HG02610 (cell line): ENCODE data around the gene PLA2G2C.
"Not testable (repeated sequence)": the region's sequence is repeated elsewhere in the genome, so short reads cannot be mapped to it uniquely, and the experiment has no call there.

ENCODE experiments used
- ATAC-seq: cut with Tn5 transposase; IDR thresholded peaks from one replicate; pipeline ENCODE4 v1.9.1; 2021; ENCODE audit warnings: mild to moderate bottlenecking, moderate library complexity; ENCODE audit not compliant: unreplicated experiment

PLA2G2C gene, protein sequence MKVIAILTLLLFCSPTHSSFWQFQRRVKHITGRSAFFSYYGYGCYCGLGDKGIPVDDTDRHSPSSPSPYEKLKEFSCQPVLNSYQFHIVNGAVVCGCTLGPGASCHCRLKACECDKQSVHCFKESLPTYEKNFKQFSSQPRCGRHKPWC

DNA sequence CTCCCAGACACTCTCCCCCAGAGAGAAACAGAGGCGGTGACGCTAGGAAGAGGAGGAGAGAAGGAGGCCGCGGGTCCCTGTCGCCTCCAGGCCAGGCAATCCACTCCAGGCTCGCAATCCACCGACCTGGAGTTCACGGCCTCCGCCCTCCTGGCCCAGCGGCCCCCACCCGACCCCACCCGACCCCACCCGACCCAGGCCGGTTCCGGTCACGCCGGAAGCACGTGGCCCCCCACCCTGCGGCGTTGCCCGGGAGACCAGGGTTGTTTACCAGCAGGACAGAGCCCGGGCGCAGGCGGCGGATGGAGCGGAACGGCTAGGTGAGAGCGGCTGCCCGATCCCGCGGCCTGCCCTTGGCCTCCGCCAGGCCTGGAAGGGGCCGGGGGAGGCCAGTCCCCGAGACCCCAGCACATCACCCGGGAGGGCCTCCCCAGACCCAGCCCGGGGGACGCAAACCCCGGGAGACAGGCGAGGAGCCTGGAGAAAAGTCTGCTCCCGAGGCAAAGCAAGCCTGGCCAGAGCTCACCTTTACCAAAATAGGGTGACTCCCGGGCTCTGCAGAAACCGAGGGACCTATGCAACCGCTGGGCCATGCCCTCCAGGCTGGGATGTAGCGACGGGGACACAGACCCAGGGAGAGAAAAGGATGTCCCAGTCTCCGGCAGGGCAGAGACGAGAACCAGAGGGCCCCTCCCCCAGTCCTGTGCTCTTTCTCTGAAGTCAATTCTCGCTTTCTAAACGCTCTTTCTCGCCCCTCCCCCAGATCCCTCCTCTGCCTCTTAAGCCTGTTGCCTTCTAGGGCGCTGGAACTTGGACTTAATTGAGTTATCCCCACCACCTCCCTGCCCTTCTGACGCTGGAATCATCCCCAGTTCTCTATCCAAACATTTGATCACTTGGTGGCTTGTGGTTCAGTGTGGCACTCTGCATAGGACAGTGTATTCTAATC, at the start of gene PLA2G2C, which contains the start of gene UBXN10:
Gene PLA2G2C, minus strand, starts transcription at position 685 of the 949 bp plus-strand sequence. CDS start 9,155 bp downstream, outside the sequence.
Gene UBXN10, plus strand, starts transcription at position 263 of the 949 bp plus-strand sequence. CDS start 4,466 bp downstream, outside the sequence.
- no peak for ATAC-seq

DNA sequence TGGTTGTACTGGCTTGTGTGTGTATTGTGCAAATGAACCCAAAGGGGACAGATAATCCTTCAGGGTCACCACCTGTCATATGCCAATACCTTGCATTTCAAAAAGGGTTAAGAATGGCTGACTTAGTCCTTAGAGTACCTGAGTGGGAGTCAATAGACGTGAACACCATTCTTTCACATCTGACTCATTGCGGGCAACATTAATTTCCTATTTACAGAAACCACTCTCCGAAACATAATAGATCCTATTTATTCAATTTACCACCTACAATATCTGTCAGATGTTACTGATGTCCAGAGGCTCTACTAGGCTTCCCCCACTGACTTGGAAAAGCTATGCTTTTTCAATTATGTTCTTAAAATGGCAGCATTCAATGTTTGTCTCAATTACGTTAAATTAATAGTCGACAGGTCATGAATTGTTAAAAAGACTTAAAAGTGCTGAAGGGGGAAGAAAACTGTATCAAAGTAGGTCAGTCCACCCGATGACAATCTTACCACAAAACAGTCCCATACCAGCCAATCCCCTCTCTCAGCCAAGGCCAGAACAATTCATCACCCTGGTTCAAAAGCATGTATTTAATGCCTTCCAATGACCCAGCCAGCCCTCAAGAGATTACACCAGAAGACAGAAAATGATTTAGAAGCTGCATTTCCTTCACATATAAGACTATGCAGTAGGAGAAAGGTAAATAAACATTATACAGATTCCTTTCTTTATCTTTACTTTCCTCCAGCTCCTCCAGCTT, 48.6 kb upstream of the PLA2G2C start:
- ATAC-seq, result no peak

DNA sequence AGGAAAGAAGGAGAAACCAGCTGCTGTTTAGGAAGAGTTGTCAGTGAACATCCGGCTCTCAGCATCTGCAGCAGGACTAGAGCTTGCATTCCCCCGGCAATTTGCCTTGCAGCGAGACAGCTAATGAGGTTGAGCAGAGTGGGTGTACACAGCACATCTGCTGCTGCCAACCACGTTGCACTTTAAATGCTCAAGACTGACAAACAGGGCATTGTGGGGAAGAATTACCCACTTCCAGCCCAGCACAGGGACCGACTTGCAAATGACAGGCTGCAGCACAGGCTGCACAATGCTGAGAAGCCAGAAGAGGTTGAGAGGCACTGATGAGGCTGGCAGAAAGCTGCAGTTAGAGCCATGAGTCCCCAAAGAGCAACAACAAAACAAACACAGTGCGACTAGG, 47.5 kb upstream of the PLA2G2C start:
- ATAC-seq, result no peak

DNA sequence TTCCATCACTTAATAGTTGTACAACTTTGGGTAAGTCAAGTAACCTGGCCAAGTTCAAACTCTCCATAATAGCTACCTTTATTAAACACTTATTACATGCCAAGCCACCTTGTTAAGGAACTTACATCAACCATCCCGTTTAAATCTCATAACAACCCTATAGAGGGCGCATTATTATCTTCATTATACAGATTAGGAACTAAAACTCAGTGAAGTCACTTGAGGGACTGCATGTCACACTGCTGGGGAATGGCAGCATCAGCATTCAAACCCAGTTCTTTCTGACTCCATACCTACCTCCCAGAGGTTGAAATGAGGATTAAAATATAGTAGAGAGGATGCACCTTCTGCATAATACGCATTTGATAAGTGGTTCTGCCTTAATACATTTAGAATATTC, 47.1 kb upstream of the PLA2G2C start:
- ATAC-seq, result no peak

DNA sequence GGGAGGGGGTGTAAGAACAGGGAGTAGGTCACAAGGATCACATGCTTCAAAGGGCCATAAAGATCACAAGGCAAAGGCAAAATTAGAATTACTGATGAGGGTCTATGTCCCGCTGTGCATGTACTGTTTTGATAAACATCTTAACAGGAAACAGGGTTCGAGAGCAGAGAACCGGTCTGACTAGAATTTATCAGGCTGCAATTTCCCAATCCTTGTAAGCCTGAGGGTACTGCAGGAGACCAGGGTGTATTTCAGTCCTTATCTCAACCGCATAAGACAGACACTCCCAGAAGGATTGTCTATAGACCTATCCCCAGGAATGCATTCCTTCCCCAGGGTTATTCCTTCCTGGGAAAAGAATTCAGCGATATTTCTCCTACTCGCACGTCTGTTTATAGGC, 46.2 kb upstream of the PLA2G2C start:
- ATAC-seq, result not testable (repeated sequence)

DNA sequence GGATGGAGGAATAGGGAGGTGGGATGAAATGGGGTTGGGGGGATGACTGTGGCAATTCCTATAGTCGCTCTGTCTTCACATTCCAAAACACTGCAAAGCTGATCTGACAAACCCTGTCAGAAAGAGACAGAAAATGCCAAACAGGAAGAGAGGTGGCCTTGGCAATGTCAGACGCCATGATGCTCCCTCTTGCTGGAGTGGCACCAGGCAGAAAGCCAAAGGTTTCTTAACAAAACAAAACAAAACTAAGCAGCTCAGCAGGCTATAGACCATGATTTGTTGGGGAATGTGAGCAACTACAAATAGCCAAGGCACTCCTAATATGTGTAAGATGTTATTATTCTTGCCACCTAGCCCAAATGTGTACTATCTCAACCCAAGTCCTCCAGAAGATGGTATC, 42.9 kb upstream of the PLA2G2C start:
- no peak for ATAC-seq

DNA sequence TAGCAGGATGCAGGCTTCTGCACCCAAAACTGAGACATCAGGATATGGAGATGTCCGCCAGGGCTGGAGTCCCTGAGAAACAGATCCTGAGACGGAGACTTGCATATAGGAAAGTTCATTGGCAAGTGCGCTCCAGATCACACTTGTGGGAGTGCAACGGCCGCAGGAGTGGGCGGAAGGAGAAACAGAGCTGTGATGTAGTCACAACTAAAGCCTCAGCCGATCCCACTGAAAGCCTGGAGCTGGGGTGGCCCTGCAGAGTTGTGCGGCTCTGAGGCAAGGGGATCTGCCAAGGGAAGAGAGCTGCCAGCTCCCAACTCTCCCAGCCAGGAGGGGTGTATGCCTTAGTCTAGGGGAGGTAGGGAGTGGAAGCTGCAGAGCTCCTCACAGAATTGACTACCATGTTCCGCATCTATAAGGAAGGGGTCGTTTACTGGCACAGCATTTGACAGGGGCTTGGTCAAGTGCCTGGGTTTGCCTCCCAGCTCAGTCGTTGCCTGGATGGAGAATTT, 42.1 kb upstream of the PLA2G2C start:
- ATAC-seq, result no peak

DNA sequence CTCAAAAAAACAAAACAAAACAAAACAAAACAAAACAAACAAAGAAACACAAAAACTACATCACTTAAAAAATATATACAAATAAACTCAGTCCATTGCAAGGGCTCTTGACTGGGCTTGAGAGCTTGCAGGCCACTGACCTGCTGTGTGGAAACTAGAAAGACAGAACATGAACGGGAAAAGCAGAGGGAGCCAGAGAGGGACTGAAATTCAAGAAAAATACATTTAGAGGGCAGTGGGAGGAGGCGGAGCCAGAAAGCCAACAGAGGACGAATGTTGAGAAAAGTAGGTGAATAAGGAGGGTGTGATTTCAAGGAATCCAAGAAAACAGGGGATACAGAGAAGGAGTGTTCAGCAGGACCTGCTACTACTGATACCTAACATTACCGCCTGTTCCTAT, 41.4 kb upstream of the PLA2G2C start:
- no peak for ATAC-seq

DNA sequence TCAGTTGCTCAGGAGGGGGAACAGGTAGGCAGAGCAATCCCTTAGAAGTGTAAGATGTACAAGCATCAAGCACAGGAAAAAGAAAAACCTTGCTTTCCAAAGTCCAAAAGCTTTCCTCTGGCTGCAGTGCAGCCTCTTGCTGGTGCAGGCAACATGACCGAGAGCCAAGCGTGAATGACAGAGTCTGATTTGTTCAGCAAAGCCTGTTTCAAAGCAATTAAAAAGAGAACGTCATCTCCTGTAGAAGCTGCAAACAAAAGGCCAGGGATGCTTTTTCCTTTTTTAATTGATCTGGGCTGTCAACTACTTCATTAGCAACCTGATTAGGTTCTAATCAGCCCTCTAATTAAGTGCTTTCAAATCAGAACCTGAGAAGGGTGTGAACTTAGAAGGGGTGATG, 38.2 kb upstream of the PLA2G2C start:
- no peak for ATAC-seq

DNA sequence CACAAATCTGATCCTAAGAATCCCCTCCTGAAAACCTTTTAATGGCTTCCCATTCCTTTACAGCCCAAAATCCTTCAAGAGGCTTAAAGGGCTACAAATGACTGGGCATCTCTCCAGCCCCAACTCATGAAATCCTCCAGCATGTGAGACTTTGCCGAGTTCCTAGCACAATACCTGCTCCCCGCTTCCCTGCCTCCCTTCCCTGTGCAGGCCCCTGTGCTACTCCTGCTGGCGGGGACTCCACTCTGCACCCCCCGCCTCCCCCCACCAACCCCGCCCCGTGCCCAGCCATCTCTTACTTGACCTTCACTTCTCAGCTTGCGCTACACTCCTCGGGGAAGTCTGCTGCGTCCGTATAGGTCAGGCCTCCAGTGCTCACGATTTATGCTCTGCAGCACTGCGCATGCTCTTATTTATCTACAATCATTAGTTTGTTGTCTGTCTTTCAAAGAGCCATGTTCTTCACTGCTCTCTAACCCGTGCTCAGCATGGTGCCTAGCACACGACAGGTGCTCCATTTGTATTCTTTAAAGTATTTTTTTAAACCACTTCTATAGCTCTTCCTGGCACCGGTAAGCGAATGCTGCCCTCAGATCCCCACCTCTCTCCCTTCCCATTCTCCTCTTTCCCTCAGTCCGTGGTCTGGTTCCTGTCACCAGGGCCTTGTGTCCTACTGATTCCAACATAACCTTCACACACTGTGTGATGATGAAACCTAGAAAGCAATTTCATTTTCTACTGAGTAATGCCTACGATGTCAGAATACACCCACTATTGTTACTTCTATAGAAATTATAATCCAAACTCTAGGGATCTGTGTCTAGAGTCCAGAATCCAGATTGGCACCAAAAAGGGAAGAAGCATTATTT, 37.5 kb upstream of the PLA2G2C start:
- no peak for ATAC-seq

DNA sequence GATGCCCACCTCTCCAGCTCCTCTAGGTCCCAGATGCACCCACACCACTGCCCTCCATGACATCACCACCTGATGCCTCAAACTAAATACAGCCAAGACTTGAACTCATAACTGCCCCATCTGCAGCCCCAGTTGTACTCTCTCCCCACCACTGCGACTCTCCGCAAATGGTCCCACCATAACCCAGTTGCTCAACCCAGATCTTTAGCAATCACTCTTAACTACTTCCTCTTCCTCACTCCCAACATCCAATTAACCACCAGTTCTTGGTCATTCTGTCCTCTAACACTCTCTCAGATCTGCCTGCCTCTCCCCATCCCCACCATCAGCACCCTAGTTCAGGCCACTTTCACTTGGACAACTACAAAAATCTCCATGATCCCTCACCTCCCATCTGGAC, 36.8 kb upstream of the PLA2G2C start:
- no peak for ATAC-seq

DNA sequence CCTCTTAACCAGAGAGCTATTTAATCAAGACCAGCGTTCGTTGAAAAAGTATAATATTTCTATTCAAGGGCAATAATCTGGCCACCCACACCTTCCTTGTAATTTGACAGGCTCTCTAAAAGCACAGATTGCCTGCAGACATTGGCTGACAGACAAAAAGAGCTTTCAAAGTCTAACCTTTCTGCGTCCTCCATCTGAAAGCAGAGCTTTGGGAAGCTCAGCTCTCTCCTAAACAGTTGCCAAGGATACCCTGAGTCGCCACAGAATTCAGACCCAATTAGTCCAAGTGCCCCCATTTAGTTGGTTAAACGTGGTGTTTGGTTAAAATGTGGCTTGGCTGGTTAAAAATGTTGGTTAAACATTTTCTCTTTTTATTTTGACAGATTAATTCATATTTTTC, 33.7 kb upstream of the PLA2G2C start:
- ATAC-seq, result no peak

DNA sequence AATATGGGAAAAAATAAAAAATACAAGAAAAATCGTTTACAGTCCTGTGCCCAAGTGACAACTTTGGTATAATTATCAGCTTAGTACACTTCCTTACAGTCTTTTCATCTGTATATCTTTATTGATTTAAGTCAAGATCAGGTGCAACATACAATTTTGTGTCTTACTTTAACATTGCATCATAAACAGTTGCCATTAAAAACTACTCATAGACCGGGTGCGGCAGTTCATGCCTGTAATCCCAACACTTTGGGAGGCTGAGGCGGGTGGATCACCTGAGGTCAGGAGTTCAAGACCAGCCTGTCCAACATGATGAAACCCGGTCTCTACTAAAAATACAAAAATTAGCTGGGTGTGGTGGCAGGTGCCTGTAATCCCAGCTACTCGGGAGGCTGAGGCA, 32.7 kb upstream of the PLA2G2C start:
- ATAC-seq, result not testable (repeated sequence)

DNA sequence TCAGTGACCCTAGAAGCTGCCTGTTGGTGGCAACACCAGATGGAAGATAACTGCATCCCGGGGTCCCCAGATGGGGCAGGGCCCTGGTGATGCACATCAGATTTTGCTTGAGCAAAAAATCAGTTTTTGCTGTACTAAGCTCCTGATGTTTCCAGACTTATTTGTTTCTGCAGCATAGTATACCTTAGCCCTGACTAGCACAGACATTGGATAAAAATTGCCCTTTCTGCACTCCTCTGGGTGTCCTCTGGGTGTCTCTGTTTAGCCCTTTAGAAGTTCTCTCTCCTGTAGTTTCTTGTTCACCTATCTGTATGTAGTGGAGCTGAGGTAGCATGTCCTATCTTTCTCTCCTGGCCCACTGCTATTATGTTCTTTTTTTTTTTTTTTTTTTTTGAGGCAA, 30.3 kb upstream of the PLA2G2C start:
- no peak for ATAC-seq

DNA sequence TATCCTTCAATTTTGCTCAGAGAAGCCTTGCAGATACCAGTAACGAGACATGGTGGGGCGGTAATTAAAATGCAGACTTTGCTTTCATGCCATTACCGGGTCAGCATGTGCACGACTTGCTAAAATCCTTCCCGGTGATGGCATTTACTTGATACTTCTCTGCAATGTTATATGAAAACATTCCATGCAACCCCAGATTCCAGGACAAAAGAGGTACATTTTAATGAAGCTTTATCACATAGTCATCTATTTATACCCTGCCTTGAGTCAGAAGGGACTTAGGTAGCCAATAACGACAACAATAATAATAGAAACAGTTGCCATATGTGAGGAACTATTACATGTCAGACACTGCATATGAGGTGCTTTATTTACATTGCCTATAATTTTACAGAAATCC, 29.4 kb upstream of the PLA2G2C start:
- no peak for ATAC-seq

DNA sequence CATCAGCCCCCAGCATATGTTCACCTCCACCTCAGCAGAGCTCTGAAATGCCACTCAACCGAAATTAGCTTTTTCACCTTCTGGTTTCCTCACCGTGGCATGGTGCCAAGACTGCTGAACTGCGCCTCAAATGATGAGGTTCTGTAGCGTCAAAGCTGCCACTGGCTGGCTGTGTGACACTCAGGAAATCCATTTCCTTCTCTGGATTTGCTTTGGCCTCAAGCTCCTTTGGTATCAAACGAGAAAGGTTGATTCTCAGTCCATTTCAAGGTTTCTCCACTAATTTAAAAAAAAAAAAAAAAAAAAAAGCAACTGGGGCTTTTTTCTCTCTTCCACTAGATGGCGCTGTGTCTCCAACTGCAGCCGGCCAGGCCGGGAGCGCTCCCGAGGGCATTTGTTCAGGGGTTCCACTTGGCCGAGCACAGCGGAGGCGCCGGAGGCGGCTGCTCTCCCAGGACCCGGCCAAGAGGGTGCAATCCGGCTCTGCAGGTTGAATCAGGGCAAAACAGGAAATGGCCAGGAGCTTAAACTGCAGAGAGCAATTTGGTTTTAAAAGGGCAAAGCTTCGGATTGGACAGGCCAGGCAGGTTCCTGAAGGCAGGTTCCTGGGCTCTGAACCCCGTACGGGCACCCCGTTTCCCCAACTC, 26.5 kb upstream of the PLA2G2C start:
- no peak for ATAC-seq

DNA sequence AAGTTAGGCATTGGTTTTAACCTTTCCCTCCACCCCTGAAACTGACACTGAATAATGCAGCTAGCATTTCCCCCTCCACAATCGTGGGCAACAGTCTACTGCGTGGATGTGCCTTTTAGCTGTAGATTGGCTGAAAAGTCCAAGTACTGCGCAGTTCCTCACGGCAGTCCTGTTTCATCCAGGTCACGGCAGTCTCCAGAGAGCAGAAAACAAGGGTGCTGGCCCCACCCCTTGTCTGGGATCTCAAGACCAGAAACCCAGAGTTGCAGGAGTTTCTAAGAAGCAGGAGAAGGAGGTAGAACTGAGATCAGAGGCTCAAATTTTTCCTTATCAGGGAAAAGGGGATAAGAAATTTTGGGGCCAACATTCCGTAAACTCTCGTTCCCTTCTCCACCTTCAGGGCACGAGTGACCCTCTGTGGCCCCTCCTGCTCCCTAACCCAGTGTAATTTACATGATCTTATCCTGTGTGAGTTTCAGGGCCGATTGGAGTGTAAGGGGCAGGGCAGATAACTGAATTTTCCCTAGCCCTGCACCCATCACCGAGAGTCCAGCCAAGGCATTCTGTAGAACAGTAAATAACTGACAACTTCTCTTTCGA, 25.9 kb upstream of the PLA2G2C start:
- no peak for ATAC-seq

DNA sequence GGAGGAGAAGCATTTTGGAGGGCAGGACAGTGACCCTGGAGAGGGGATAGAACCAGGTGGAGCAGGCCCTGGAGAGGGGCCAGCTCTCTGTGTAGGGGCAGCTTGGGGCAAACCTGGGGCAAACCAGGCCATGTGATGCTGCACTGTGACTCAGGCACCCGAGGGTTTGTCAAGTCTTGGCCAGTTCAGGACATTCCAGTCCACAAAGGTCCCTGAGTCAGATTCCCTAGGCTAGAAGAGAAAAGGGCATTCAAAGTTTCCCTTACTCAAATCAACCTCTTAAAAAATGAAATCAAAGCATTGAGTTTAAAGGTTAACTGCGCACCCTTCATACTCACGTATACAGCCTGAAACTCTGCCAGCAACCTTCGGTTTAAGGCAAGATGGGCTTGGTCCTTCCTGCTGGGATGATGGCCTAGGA, 25.2 kb upstream of the PLA2G2C start:
- no peak for ATAC-seq

DNA sequence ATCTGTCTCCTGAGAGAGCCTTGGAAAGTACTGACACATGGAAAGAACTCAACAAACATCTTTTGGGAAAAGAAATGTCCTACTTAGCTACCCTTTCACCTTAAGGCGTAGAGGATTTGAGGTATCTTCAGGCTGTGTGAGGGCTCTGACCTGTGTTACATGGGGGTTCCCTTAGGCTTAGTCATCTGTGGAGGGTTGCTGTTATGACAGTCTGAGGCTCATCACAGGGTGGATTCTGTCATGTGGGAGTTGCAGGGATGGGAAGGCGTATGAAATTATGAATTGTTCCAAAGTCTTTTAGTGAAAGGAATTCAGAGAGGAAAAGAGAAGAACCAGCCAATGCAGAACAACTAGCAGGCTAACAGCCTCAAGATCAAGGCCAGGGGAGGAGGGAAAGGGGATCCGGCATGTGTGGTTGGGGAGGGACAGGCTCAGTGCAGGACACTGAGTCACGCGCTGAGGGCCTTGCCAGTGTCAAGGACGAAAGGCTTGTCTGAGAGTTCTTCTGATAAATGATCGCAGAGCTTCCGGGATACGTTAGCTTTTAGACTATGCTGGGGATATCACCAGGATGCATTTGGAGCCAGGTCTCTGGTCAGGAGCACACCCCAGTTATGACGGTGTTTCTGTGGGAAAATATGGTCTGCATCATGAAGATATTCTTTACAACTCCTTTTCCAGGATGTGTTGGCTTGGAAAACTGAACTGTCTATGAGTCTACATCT, 24.6 kb upstream of the PLA2G2C start:
- no peak for ATAC-seq
